22Rv1 (cell line): Measurements from ENCODE around the gene GHRH.

Experiments
- H3K27ac ChIP-seq: fragments of 450-650 bp; 2 replicates; pipeline ENCODE4 v1.5.1; 2017
- CTCF ChIP-seq: fragments of 450-650 bp; IDR thresholded peaks from 2 replicates; pipeline ENCODE4 v1.5.1; 2017; ENCODE audit warnings: mild to moderate bottlenecking
- ZFX ChIP-seq: fragments of 450-650 bp; IDR thresholded peaks from 2 replicates; pipeline ENCODE4 v1.6.1; 2017; ENCODE audit warnings: antibody characterized with exemption, borderline replicate concordance

GHRH gene

DNA sequence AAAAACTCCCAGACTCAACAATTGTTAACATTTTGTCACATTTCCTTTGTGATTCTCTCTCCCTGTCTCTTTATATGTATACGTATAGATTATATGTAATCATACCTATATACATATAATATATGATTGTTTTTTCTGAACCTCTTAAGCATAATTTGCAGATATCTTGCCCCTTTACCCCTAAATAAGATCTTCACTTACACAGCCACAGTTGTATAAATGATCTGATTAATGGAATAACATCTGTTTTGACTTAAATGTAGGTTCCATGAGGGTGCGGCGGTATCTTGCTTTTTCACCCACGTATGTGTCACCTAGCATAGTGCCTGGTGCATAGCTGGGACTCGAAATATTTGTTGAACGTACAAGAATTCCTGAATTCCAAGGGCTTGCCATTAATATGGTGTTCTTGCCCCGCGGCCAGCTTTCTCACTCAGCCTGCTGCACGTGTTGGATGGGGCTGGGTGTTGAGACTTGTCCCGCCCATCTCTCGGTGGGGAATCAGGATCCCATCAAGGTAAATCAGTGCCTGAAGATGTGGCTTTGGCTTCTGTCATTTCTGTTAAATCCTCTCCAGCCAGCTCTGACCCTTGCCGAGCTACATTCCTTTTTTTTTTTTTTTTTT lies 17.5 kb upstream of the GHRH start:
- TF ChIP-seq ZFX (no peak), CTCF (no peak)
- no peak overlapping the region for H3K27ac ChIP-seq

DNA sequence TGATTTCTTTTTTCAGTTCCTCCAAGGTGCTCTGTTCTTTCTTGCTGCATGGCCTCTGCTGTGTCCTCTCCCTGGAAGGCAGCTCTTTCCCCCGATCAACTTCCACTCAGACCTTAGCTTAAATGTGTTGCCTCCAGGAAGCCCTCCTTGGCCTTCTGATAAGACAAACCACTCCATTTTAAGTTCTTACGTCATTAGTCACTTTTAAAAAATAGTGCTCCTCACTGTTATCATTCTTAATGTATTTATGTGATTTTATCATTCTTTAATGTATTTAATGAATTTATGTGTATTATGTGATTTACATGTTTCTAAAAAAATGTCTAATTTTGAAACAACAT lies 15.6 kb upstream of the GHRH start:
- no peak overlapping the region for H3K27ac ChIP-seq
- TF ChIP-seq CTCF, result no peak
- no peak for TF ChIP-seq ZFX

- no peak overlapping the region for H3K27ac ChIP-seq
- TF ChIP-seq ZFX, result no peak
- TF ChIP-seq CTCF, result peak; percentile 30; the same call in 1 of the 2 replicates
Measured at GRCh38 chr20:37276494-37277252, 15.1 kb upstream of the GHRH start.

- TF ChIP-seq CTCF (no peak), ZFX (no peak)
- H3K27ac ChIP-seq, result no peak overlapping the region
Measured at GRCh38 chr20:37274851-37275524, 13.4 kb upstream of the GHRH start.

DNA sequence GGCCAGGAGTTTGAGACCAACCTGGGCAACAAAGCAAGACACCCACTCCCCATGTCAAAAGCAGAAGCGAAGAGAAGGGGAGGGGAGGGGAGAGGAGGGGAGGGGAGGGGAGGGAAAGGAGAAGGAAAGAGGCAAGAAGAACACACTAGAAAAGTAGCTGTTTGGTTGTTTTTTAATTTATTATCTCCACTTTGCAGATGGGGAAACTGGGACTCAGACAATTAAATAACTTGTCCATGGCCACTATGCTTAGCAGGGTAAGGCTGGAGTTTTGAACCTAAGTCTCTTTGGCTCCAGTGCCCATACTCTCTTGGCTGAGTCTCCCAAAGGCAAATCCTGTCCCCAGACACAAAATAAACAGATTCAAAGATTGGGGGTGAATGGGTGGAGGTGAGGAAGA lies 12.4 kb upstream of the GHRH start:
- no peak overlapping the region for H3K27ac ChIP-seq
- TF ChIP-seq CTCF (no peak), ZFX (no peak)

DNA sequence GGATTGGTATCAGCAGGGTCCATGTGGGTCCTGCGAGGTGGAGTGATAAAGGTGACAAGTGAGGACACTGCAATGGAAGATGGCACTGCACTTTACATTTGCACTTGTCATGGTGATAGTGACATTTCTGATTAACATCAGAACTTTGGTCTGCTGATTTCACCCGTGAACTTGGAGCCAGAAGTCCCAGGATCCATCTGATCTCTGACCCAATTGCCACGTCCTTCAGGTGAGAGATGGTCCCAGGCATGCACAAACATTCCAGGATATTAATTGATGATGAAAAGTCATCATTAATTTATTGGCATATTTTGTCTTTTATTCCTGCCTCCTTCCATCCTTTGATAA lies 9.8 kb upstream of the GHRH start:
- TF ChIP-seq CTCF (no peak), ZFX (no peak)
- no peak overlapping the region for H3K27ac ChIP-seq
